ENCODE measurements around the gene SRP68.

The SRP68 gene

GRCh38 chr17:76019833-76020467 is 52.4 kb downstream of the SRP68 start:
- in situ Hi-C loops (cut with MboI; ENCODE audit: low sequenced_read_pairs) = loop anchor here (25.0 kb wide), 1 partner anchor 92 kb away; the partner anchor contains the start of gene EXOC7

GRCh38 chr17:76018801-76019200 is 53.5 kb downstream of the SRP68 start:
- in situ Hi-C loops (cut with MboI; ENCODE audit: low sequenced_read_pairs) = loop anchor here (25.0 kb wide), 1 partner anchor 94 kb away; the partner anchor contains the start of gene EXOC7

- in situ Hi-C loops (cut with MboI; ENCODE audit: low sequenced_read_pairs) = loop anchor here (25.0 kb wide), 1 partner anchor 94 kb away; the partner anchor contains the start of gene EXOC7
These were observed 54.0 kb downstream of the SRP68 start for GRCh38 chr17:76018340-76018680.

GRCh38 chr17:76017481-76018339 is 54.6 kb downstream of the SRP68 start:
- in situ Hi-C loops (cut with MboI; ENCODE audit: low sequenced_read_pairs) = loop anchor here (25.0 kb wide), 1 partner anchor 95 kb away; the partner anchor contains the start of gene EXOC7

GRCh38 chr17:76014925-76015261 is 57.4 kb downstream of the SRP68 start:
- in situ Hi-C loops (cut with MboI; ENCODE audit: low sequenced_read_pairs) = loop anchor here (25.0 kb wide), 1 partner anchor 97 kb away; the partner anchor contains the start of gene EXOC7

GRCh38 chr17:76014100-76014924 is 58.0 kb downstream of the SRP68 start:
- in situ Hi-C loops (cut with MboI; ENCODE audit: low sequenced_read_pairs) = loop anchor here (25.0 kb wide), 1 partner anchor 98 kb away; the partner anchor contains the start of gene EXOC7

GRCh38 chr17:76013377-76013932 is 58.9 kb downstream of the SRP68 start:
- in situ Hi-C loops (cut with MboI; ENCODE audit: low sequenced_read_pairs) = loop anchor here (25.0 kb wide), 1 partner anchor 99 kb away; the partner anchor contains the start of gene EXOC7

- in situ Hi-C loops (cut with MboI; ENCODE audit: low sequenced_read_pairs) = loop anchor here (25.0 kb wide), 1 partner anchor 100 kb away; the partner anchor contains the start of gene EXOC7
These were observed 60.4 kb downstream of the SRP68 start for GRCh38 chr17:76011951-76012350.

GRCh38 chr17:76009969-76010661 is 62.2 kb downstream of the SRP68 start:
- in situ Hi-C loops (cut with MboI; ENCODE audit: low sequenced_read_pairs) = loop anchor here (10.0 to 25.0 kb wide), 2 partner anchors 102 to 105 kb away; partner anchors contain the start of genes EXOC7 and MRPL38

- in situ Hi-C loops (cut with MboI; ENCODE audit: low sequenced_read_pairs) = loop anchor here (10.0 to 25.0 kb wide), 2 partner anchors 103 to 105 kb away; partner anchors contain the start of genes EXOC7 and MRPL38
These were observed 62.9 kb downstream of the SRP68 start for GRCh38 chr17:76009447-76009846.

GRCh38 chr17:76008630-76009425 is 63.5 kb downstream of the SRP68 start:
- in situ Hi-C loops (cut with MboI; ENCODE audit: low sequenced_read_pairs) = loop anchor here (10.0 to 25.0 kb wide), 2 partner anchors 103 to 104 kb away; partner anchors contain the start of genes EXOC7 and MRPL38

- in situ Hi-C loops (cut with MboI; ENCODE audit: low sequenced_read_pairs) = loop anchor here (10.0 to 25.0 kb wide), 2 partner anchors 103 to 104 kb away; partner anchors contain the start of genes EXOC7 and MRPL38
These were observed 64.1 kb downstream of the SRP68 start for GRCh38 chr17:76008208-76008607.

- in situ Hi-C loops (cut with MboI; ENCODE audit: low sequenced_read_pairs) = loop anchor here (10.0 to 25.0 kb wide), 2 partner anchors 103 to 104 kb away; partner anchors contain the start of genes EXOC7 and MRPL38
These were observed 64.5 kb downstream of the SRP68 start for GRCh38 chr17:76007850-76008165.

- in situ Hi-C loops (cut with MboI; ENCODE audit: low sequenced_read_pairs) = loop anchor here (10.0 to 25.0 kb wide), 2 partner anchors 102 to 105 kb away; partner anchors contain the start of genes EXOC7 and MRPL38
These were observed 65.0 kb downstream of the SRP68 start for GRCh38 chr17:76007131-76007849.

GRCh38 chr17:76005263-76006149 is 66.8 kb downstream of the SRP68 start:
- in situ Hi-C loops (cut with MboI; ENCODE audit: low sequenced_read_pairs) = loop anchor here (10.0 to 25.0 kb wide), 2 partner anchors 101 to 107 kb away; partner anchors contain the start of genes EXOC7 and MRPL38

GRCh38 chr17:76004750-76005262 is 67.5 kb downstream of the SRP68 start:
- in situ Hi-C loops (cut with MboI; ENCODE audit: low sequenced_read_pairs) = loop anchor here (10.0 to 25.0 kb wide), 2 partner anchors 100 to 107 kb away; partner anchors contain the start of genes EXOC7 and MRPL38

Measured in HL-60/S4 treated with phorbol 12-myristate 13-acetate at 8.2 ng/mL for 4 days and 3 days (cell line).